Esophagus squamous epithelium (tissue), 4 donors: ENCODE measurements around the gene ULK4.

Source experiments
- POLR2A ChIP-seq, 4 donors: fragments of 450-650 bp; IDR thresholded peaks; one replicate each; pipeline ENCODE4 v1.6.1; 2017; ENCODE audit warnings: antibody characterized with exemption in 4 of 4, mild to moderate bottlenecking in 4 of 4, moderate library complexity in 3 of 4
- TF ChIP-seq, protein P1 (sequence below), 6 experiments: fragments of 450-650 bp in 4 of 6; fragments of 200-600 bp in 2 of 6; sonication (generic) in 2 of 6; IDR thresholded peaks; one replicate each; pipeline ENCODE4 v1.5.1; 2016 to 2019; ENCODE audit warnings: antibody characterized with exemption in 6 of 6, mild to moderate bottlenecking in 4 of 6, moderate library complexity in 4 of 6

GRCh38 chr3:41933154-41933676 is 28.7 kb downstream of the ULK4 start:
- TF ChIP-seq, protein P1, sequence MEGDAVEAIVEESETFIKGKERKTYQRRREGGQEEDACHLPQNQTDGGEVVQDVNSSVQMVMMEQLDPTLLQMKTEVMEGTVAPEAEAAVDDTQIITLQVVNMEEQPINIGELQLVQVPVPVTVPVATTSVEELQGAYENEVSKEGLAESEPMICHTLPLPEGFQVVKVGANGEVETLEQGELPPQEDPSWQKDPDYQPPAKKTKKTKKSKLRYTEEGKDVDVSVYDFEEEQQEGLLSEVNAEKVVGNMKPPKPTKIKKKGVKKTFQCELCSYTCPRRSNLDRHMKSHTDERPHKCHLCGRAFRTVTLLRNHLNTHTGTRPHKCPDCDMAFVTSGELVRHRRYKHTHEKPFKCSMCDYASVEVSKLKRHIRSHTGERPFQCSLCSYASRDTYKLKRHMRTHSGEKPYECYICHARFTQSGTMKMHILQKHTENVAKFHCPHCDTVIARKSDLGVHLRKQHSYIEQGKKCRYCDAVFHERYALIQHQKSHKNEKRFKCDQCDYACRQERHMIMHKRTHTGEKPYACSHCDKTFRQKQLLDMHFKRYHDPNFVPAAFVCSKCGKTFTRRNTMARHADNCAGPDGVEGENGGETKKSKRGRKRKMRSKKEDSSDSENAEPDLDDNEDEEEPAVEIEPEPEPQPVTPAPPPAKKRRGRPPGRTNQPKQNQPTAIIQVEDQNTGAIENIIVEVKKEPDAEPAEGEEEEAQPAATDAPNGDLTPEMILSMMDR (IDR thresholded peaks at IDR 0.05) = no peak
- TF ChIP-seq POLR2A (IDR thresholded peaks at IDR 0.05) = no peak
